Measurements from ENCODE around the gene SAG. TPM values are rescaled to one million over a fixed set of nuclear protein-coding genes. Genes with fewer than 3 reads are reported as not detected.

The SAG gene
- total RNA-seq, 1 donor from 2014 or later = not detected

GRCh38 chr2:233384015-233384414 is 76.4 kb downstream of the SAG start:
- no peaks in the 10 kb centered on the region for H3K9me3 ChIP-seq (ENCODE audit: control insufficient read depth in 3 of 3, low read length in 3 of 3)
- no peak overlapping the region for H3K27ac ChIP-seq (ENCODE audit: low read depth, low read length)
- no peaks in the 10 kb centered on the region for H3K36me3 ChIP-seq (ENCODE audit: control insufficient read depth in 3 of 3, insufficient read depth in 3 of 3, low read length in 3 of 3)
- H3K9ac ChIP-seq (ENCODE audit: low read depth in 1 of 3, low read length in 3 of 3) = no peak overlapping the region
- no peak overlapping the region for H3K4me3 ChIP-seq (ENCODE audit: low read length in 3 of 3)
- peaks cover 33 to 40% (median 36%) of the 10 kb centered on the region in 3 donors for H3K4me1 ChIP-seq (ENCODE audit: control insufficient read depth in 3 of 3, insufficient read depth in 3 of 3, low read length in 3 of 3)
- no peaks in the 10 kb centered on the region for H3K27me3 ChIP-seq (ENCODE audit: control insufficient read depth in 3 of 3, insufficient read depth in 3 of 3, low read length in 3 of 3)

GRCh38 chr2:233384811-233385488 is 77.3 kb downstream of the SAG start:
- Histone ChIP-seq H3K27me3 (ENCODE audit: control insufficient read depth in 3 of 3, insufficient read depth in 3 of 3, low read length in 3 of 3) (no peaks in the 10 kb centered on the region), H3K9me3 (ENCODE audit: control insufficient read depth in 3 of 3, low read length in 3 of 3) (no peaks in the 10 kb centered on the region), H3K36me3 (ENCODE audit: control insufficient read depth in 3 of 3, insufficient read depth in 3 of 3, low read length in 3 of 3) (no peaks in the 10 kb centered on the region), H3K4me3 (ENCODE audit: low read length in 3 of 3) (peak overlapping the region in 1 of 3 donors; percentile 22), H3K9ac (ENCODE audit: low read depth in 1 of 3, low read length in 3 of 3) (no peak overlapping the region), H3K4me1 (ENCODE audit: control insufficient read depth in 3 of 3, insufficient read depth in 3 of 3, low read length in 3 of 3) (peaks cover 33 to 40% (median 37%) of the 10 kb centered on the region in 3 donors), H3K27ac (ENCODE audit: low read depth, low read length) (no peak overlapping the region)

GRCh38 chr2:233385489-233386044 is 78.0 kb downstream of the SAG start:
- no peaks in the 10 kb centered on the region for H3K36me3 ChIP-seq (ENCODE audit: control insufficient read depth in 3 of 3, insufficient read depth in 3 of 3, low read length in 3 of 3)
- peaks cover 33 to 40% (median 37%) of the 10 kb centered on the region in 3 donors for H3K4me1 ChIP-seq (ENCODE audit: control insufficient read depth in 3 of 3, insufficient read depth in 3 of 3, low read length in 3 of 3)
- H3K9ac ChIP-seq (ENCODE audit: low read depth in 1 of 3, low read length in 3 of 3) = no peak overlapping the region
- no peaks in the 10 kb centered on the region for H3K27me3 ChIP-seq (ENCODE audit: control insufficient read depth in 3 of 3, insufficient read depth in 3 of 3, low read length in 3 of 3)
- no peak overlapping the region for H3K4me3 ChIP-seq (ENCODE audit: low read length in 3 of 3)
- peak overlapping the region; percentile 12 for H3K27ac ChIP-seq (ENCODE audit: low read depth, low read length)
- H3K9me3 ChIP-seq (ENCODE audit: control insufficient read depth in 3 of 3, low read length in 3 of 3) = no peaks in the 10 kb centered on the region

- Histone ChIP-seq H3K9ac (ENCODE audit: low read depth in 1 of 3, low read length in 3 of 3) (peak overlapping the region in 2 of 3 donors; percentile 16 to 34), H3K36me3 (ENCODE audit: control insufficient read depth in 3 of 3, insufficient read depth in 3 of 3, low read length in 3 of 3) (no peaks in the 10 kb centered on the region), H3K4me1 (ENCODE audit: control insufficient read depth in 3 of 3, insufficient read depth in 3 of 3, low read length in 3 of 3) (peaks cover 33 to 40% (median 37%) of the 10 kb centered on the region in 3 donors), H3K27me3 (ENCODE audit: control insufficient read depth in 3 of 3, insufficient read depth in 3 of 3, low read length in 3 of 3) (no peaks in the 10 kb centered on the region), H3K4me3 (ENCODE audit: low read length in 3 of 3) (no peak overlapping the region), H3K9me3 (ENCODE audit: control insufficient read depth in 3 of 3, low read length in 3 of 3) (no peaks in the 10 kb centered on the region), H3K27ac (ENCODE audit: low read depth, low read length) (peak overlapping the region; percentile 71)
Observed at GRCh38 chr2:233386382-233387041, 78.9 kb downstream of the SAG start.

GRCh38 chr2:233387225-233387624 is 79.6 kb downstream of the SAG start:
- H3K4me3 ChIP-seq (ENCODE audit: low read length in 3 of 3) = peak overlapping the region in 1 of 3 donors; percentile 39
- peaks cover 33 to 40% (median 37%) of the 10 kb centered on the region in 3 donors for H3K4me1 ChIP-seq (ENCODE audit: control insufficient read depth in 3 of 3, insufficient read depth in 3 of 3, low read length in 3 of 3)
- peak overlapping the region in 2 of 3 donors; percentile 28 to 73 for H3K9ac ChIP-seq (ENCODE audit: low read depth in 1 of 3, low read length in 3 of 3)
- H3K36me3 ChIP-seq (ENCODE audit: control insufficient read depth in 3 of 3, insufficient read depth in 3 of 3, low read length in 3 of 3) = no peaks in the 10 kb centered on the region
- peak overlapping the region; percentile 71 for H3K27ac ChIP-seq (ENCODE audit: low read depth, low read length)
- H3K9me3 ChIP-seq (ENCODE audit: control insufficient read depth in 3 of 3, low read length in 3 of 3) = no peaks in the 10 kb centered on the region
- H3K27me3 ChIP-seq (ENCODE audit: control insufficient read depth in 3 of 3, insufficient read depth in 3 of 3, low read length in 3 of 3) = no peaks in the 10 kb centered on the region

GRCh38 chr2:233387667-233388528 is 80.3 kb downstream of the SAG start:
- Histone ChIP-seq H3K9me3 (ENCODE audit: control insufficient read depth in 3 of 3, low read length in 3 of 3) (no peaks in the 10 kb centered on the region), H3K36me3 (ENCODE audit: control insufficient read depth in 3 of 3, insufficient read depth in 3 of 3, low read length in 3 of 3) (no peaks in the 10 kb centered on the region), H3K27me3 (ENCODE audit: control insufficient read depth in 3 of 3, insufficient read depth in 3 of 3, low read length in 3 of 3) (no peaks in the 10 kb centered on the region), H3K4me1 (ENCODE audit: control insufficient read depth in 3 of 3, insufficient read depth in 3 of 3, low read length in 3 of 3) (peaks cover 33 to 40% (median 37%) of the 10 kb centered on the region in 3 donors), H3K9ac (ENCODE audit: low read depth in 1 of 3, low read length in 3 of 3) (peak overlapping the region in 2 of 3 donors; percentile 57 to 73), H3K27ac (ENCODE audit: low read depth, low read length) (peak overlapping the region; percentile 71), H3K4me3 (ENCODE audit: low read length in 3 of 3) (peak overlapping the region in 2 of 3 donors; percentile 39 to 61)

GRCh38 chr2:233389601-233390125 is 82.0 kb downstream of the SAG start:
- no peak overlapping the region for H3K9ac ChIP-seq (ENCODE audit: low read depth in 1 of 3, low read length in 3 of 3)
- H3K27ac ChIP-seq (ENCODE audit: low read depth, low read length) = no peak overlapping the region
- H3K4me1 ChIP-seq (ENCODE audit: control insufficient read depth in 3 of 3, insufficient read depth in 3 of 3, low read length in 3 of 3) = peaks cover 33 to 35% (median 33%) of the 10 kb centered on the region in 3 donors
- H3K4me3 ChIP-seq (ENCODE audit: low read length in 3 of 3) = no peak overlapping the region
- H3K27me3 ChIP-seq (ENCODE audit: control insufficient read depth in 3 of 3, insufficient read depth in 3 of 3, low read length in 3 of 3) = no peaks in the 10 kb centered on the region
- H3K36me3 ChIP-seq (ENCODE audit: control insufficient read depth in 3 of 3, insufficient read depth in 3 of 3, low read length in 3 of 3) = no peaks in the 10 kb centered on the region
- H3K9me3 ChIP-seq (ENCODE audit: control insufficient read depth in 3 of 3, low read length in 3 of 3) = no peaks in the 10 kb centered on the region

- Histone ChIP-seq H3K4me1 (ENCODE audit: control insufficient read depth in 3 of 3, insufficient read depth in 3 of 3, low read length in 3 of 3) (no peaks in the 10 kb centered on the region), H3K4me3 (ENCODE audit: low read length in 3 of 3) (no peak overlapping the region), H3K9ac (ENCODE audit: low read depth in 1 of 3, low read length in 3 of 3) (no peak overlapping the region), H3K36me3 (ENCODE audit: control insufficient read depth in 3 of 3, insufficient read depth in 3 of 3, low read length in 3 of 3) (peaks cover 0 to 8% (median 4%) of the 10 kb centered on the region in 3 donors), H3K27ac (ENCODE audit: low read depth, low read length) (no peak overlapping the region), H3K27me3 (ENCODE audit: control insufficient read depth in 3 of 3, insufficient read depth in 3 of 3, low read length in 3 of 3) (no peaks in the 10 kb centered on the region), H3K9me3 (ENCODE audit: control insufficient read depth in 3 of 3, low read length in 3 of 3) (no peaks in the 10 kb centered on the region)
Observed at GRCh38 chr2:233395687-233396086, 88.1 kb downstream of the SAG start.
